Caco-2 (cell line): ENCODE measurements around the gene MAMDC2. TPM values are rescaled to one million over a fixed set of nuclear protein-coding genes. Genes with fewer than 3 reads are reported as not detected.

Experiments
- BruUV-seq: library from RNA; stranded (reverse); fragments of 400-500 nt; replicated peaks from 2 replicates; lab custom pipeline; 2021; lab: Mats Ljungman, UMichigan
- CTCF ChIA-PET: fragments of 300-600 bp; sonication (Branson Sonifier 250); formaldehyde crosslinking; loops from one replicate; lab custom pipeline; 2022; ENCODE audit warnings: antibody characterized with exemption; lab: Charles Lee
- POLR2A ChIA-PET: fragments of 300-600 bp; sonication (Branson Sonifier 250); formaldehyde crosslinking; loops from one replicate; lab custom pipeline; 2022; ENCODE audit warnings: antibody characterized with exemption; lab: Charles Lee
- DNase-seq, 2 experiments: peaks; one replicate each; pipeline versions ENCODE4 v3.0.0 to v3.0.0-alpha.2; 2020 to 2022
- H3K27me3 ChIP-seq: replicated peaks from 2 replicates; pipeline ENCODE4 v1.6.0; 2011; ENCODE audit warnings: low read length; ENCODE audit not compliant: control insufficient read depth, insufficient read depth
- H3K36me3 ChIP-seq: 2 replicates; pipeline ENCODE4 v1.5.1; 2011; ENCODE audit warnings: low read length; ENCODE audit not compliant: control insufficient read depth, insufficient read depth
- H3K4me1 ChIP-seq: fragments of 250-450 bp; sonication (Bioruptor Pico); 2 replicates; pipeline ENCODE4 v1.5.1; 2020; ENCODE audit warnings: mild to moderate bottlenecking
- H3K4me3 ChIP-seq: 2 replicates; pipeline ENCODE4 v1.5.1; 2011; ENCODE audit warnings: low read depth, mild to moderate bottlenecking, control low read depth, low read length
- H3K9me3 ChIP-seq: fragments of 250-450 bp; sonication (Bioruptor Pico); 2 replicates; pipeline ENCODE4 v1.5.1; 2020; ENCODE audit warnings: mild to moderate bottlenecking, moderate library complexity
- H3K27ac Mint-ChIP-seq: one replicate; pipeline ENCODE4 v1.8.0; 2022; ENCODE audit warnings: mixed read lengths; ENCODE audit not compliant: unreplicated experiment
- H3K27me3 Mint-ChIP-seq: one replicate; pipeline ENCODE4 v1.8.0; 2022; ENCODE audit warnings: mixed read lengths; ENCODE audit not compliant: insufficient read depth, unreplicated experiment
- H3K36me3 Mint-ChIP-seq: one replicate; pipeline ENCODE4 v1.8.0; 2022; ENCODE audit warnings: mild to moderate bottlenecking, mixed read lengths; ENCODE audit not compliant: insufficient read depth, unreplicated experiment
- H3K4me1 Mint-ChIP-seq: one replicate; pipeline ENCODE4 v1.8.0; 2022; ENCODE audit warnings: low read depth, mixed read lengths; ENCODE audit not compliant: unreplicated experiment
- H3K4me3 Mint-ChIP-seq: one replicate; pipeline ENCODE4 v1.8.0; 2022; ENCODE audit warnings: mild to moderate bottlenecking, moderate library complexity, mixed read lengths; ENCODE audit not compliant: unreplicated experiment
- H3K9me3 Mint-ChIP-seq: one replicate; pipeline ENCODE4 v1.8.0; 2022; ENCODE audit warnings: mixed read lengths; ENCODE audit not compliant: unreplicated experiment
- intact Hi-C: fragments of 100-400 bp; cut with micrococcal nuclease; formaldehyde crosslinking; loops from one replicate; pipeline ENCODE4 v1.10.0; 2022; ENCODE audit not compliant: unreplicated experiment
- total RNA-seq: library from RNA; stranded (reverse); gene quantifications from 2 replicates; pipeline ENCODE4 v1.2.3, GENCODE V29; 2022
- TF ChIP-seq, protein P1 (sequence below), 2 experiments: fragments of 200-600 bp in 1 of 2; IDR thresholded peaks; 1 replicate in 1 of 2; 2 replicates in 1 of 2; pipeline versions ENCODE4 v1.5.1 to v1.8.0; 2011 to 2022; ENCODE audit warnings: antibody characterized with exemption in 1 of 2, control low read depth in 1 of 2, inconsistent platforms in 1 of 2, low read depth in 1 of 2, low read length in 1 of 2, mild to moderate bottlenecking in 1 of 2, moderate library complexity in 1 of 2; ENCODE audit not compliant: insufficient read depth in 1 of 2, severe bottlenecking in 1 of 2, unreplicated experiment in 1 of 2

Gene MAMDC2
- total RNA-seq, 1 experiment from 2014 or later: not detected

DNA sequence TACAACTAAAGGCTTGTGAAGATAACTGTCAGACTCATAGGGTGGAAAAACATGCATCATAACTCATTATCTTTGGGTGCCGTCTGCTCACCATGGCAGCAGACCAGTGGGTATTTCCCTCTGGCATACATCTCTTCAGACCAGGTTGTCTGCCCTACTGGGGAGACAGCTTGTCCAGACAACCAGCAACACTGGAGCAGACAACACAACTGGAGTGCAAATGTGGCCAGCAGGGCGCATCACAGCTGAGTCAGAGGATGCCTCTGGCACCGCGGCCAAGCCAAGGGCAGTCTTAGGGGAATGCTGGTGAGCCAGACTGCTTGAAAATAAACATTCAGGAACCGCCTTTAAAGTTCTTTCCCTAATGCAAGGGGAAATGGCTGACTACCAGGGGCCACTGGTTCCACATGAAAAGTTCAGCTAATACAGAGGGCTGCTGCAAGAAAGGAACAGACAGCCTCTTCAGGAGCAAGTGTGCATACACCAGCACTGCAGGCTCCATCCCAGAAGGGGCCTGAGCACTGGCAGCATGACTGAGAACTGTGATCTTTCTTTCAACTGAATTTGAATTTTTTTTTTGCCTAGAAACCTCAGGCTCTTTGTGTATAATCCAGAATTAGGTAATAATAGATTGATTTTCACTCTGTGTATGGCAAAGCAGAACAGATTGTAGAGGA, 77.3 kb downstream of the MAMDC2 start:
- Mint-ChIP-seq H3K4me3 (no peak overlapping the region), H3K27me3 (no peaks in the 10 kb centered on the region), H3K36me3 (no peaks in the 10 kb centered on the region), H3K4me1 (no peaks in the 10 kb centered on the region), H3K27ac (no peak overlapping the region), H3K9me3 (no peaks in the 10 kb centered on the region)
- H3K4me1 ChIP-seq: no peaks in the 10 kb centered on the region
- TF ChIP-seq, protein P1, sequence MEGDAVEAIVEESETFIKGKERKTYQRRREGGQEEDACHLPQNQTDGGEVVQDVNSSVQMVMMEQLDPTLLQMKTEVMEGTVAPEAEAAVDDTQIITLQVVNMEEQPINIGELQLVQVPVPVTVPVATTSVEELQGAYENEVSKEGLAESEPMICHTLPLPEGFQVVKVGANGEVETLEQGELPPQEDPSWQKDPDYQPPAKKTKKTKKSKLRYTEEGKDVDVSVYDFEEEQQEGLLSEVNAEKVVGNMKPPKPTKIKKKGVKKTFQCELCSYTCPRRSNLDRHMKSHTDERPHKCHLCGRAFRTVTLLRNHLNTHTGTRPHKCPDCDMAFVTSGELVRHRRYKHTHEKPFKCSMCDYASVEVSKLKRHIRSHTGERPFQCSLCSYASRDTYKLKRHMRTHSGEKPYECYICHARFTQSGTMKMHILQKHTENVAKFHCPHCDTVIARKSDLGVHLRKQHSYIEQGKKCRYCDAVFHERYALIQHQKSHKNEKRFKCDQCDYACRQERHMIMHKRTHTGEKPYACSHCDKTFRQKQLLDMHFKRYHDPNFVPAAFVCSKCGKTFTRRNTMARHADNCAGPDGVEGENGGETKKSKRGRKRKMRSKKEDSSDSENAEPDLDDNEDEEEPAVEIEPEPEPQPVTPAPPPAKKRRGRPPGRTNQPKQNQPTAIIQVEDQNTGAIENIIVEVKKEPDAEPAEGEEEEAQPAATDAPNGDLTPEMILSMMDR (IDR thresholded peaks at IDR 0.05; ENCODE audit: insufficient read depth in 1 of 2, low read depth in 1 of 2, low read length in 1 of 2, severe bottlenecking in 1 of 2, unreplicated experiment in 1 of 2): no peak
- intact Hi-C loops: no loop called here
- POLR2A ChIA-PET: no interaction called here
- no peaks in the 10 kb centered on the region for H3K36me3 ChIP-seq
- H3K27me3 ChIP-seq: no peaks in the 10 kb centered on the region
- no peaks in the 10 kb centered on the region for H3K9me3 ChIP-seq
- DNase-seq: no peak
- BruUV-seq: no TSS peak
- CTCF ChIA-PET: no interaction called here
- H3K4me3 ChIP-seq: no peak overlapping the region

DNA sequence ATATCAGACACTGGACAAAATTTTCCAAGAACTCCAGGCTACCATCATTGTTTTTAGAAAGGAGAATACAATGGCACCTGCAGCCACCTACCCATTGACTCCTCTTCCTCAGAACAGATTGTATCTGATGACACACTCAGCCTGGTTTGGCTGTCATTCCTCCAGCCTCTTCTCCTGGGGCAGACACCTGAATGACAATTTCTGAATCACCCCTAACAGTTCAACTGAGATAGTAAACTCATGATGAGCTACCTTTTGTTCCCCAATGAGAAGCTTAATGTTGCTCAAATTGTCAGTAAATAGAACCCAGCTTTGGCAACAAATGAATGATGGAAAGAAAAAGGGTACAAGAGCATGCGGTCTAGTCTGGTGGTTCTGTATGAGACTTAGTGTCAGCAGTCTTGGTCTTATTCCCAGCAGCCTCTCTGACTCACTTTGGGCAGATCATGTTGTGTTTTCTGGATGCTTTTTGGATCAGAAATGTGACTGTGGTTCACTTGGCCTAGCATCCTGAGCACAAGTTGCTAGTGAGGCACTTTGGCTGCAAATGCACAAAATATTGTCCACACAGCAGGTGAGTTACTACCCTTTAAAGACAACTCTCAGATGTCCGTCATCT, 78.3 kb downstream of the MAMDC2 start:
- intact Hi-C loops: no loop called here
- DNase-seq: no peak
- H3K27ac Mint-ChIP-seq: no peak overlapping the region
- Histone ChIP-seq H3K36me3 (no peaks in the 10 kb centered on the region), H3K27me3 (no peaks in the 10 kb centered on the region), H3K4me3 (no peak overlapping the region), H3K4me1 (no peaks in the 10 kb centered on the region), H3K9me3 (no peaks in the 10 kb centered on the region)
- BruUV-seq: no TSS peak
- TF ChIP-seq, protein P1 (IDR thresholded peaks at IDR 0.05; ENCODE audit: insufficient read depth in 1 of 2, low read depth in 1 of 2, low read length in 1 of 2, severe bottlenecking in 1 of 2, unreplicated experiment in 1 of 2): no peak
- H3K27me3 Mint-ChIP-seq: no peaks in the 10 kb centered on the region
- no peaks in the 10 kb centered on the region for H3K36me3 Mint-ChIP-seq
- ChIA-PET POLR2A (no interaction called here), CTCF (interaction anchor here (0.5 kb wide), 1 partner anchor 30 kb away, joined by 3 read pairs; no protein-coding TSS in a partner anchor)
- no peaks in the 10 kb centered on the region for H3K9me3 Mint-ChIP-seq
- no peaks in the 10 kb centered on the region for H3K4me1 Mint-ChIP-seq
- H3K4me3 Mint-ChIP-seq: no peak overlapping the region

DNA sequence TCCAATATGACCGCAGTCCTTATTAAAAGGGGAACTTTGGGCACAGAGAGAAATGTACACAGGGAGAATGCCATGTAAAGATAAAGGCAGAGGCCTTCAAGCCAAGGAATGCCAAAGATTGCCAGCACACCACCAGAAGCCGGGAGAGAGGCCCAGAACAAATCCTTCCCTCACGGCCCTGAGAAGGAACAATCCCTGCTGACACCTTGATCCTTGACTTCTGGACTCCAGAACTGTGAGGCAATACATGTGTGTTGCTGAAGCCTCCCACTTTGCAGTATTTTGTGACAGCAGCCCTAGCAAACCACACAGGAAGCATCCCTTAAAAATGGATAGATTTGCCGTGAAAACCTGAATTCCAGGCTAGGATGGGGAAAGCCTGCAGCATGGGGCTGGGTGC, 80.0 kb downstream of the MAMDC2 start:
- intact Hi-C loops: no loop called here
- Mint-ChIP-seq H3K4me1 (no peaks in the 10 kb centered on the region), H3K36me3 (no peaks in the 10 kb centered on the region), H3K9me3 (no peaks in the 10 kb centered on the region), H3K4me3 (no peak overlapping the region), H3K27me3 (no peaks in the 10 kb centered on the region), H3K27ac (no peak overlapping the region)
- Histone ChIP-seq H3K4me3 (no peak overlapping the region), H3K27me3 (no peaks in the 10 kb centered on the region), H3K4me1 (no peaks in the 10 kb centered on the region), H3K9me3 (no peaks in the 10 kb centered on the region), H3K36me3 (no peaks in the 10 kb centered on the region)
- ChIA-PET POLR2A (no interaction called here), CTCF (no interaction called here)
- BruUV-seq: no TSS peak
- DNase-seq: no peak
- TF ChIP-seq, protein P1 (IDR thresholded peaks at IDR 0.05; ENCODE audit: insufficient read depth in 1 of 2, low read depth in 1 of 2, low read length in 1 of 2, severe bottlenecking in 1 of 2, unreplicated experiment in 1 of 2): no peak
